PC-3 (cell line): ENCODE data around the gene TCP1.

ENCODE experiments used
- CTCF ChIP-seq: fragments of 300-600 bp; sonication (generic); conservative IDR thresholded peaks from 2 replicates; pipeline ENCODE4 v1.5.1; 2017; ENCODE audit warnings: antibody characterized with exemption, low read depth, mild to moderate bottlenecking, low read length
- EZH2 ChIP-seq: fragments of 300-600 bp; sonication (generic); IDR thresholded peaks from one replicate; pipeline ENCODE4 v1.6.1; 2017; ENCODE audit warnings: antibody characterized with exemption, mild to moderate bottlenecking, low read length; ENCODE audit not compliant: unreplicated experiment
- EZH2phosphoT487 ChIP-seq: fragments of 300-600 bp; sonication (generic); IDR thresholded peaks from 2 replicates; pipeline ENCODE4 v1.6.1; 2018; ENCODE audit warnings: mild to moderate bottlenecking, antibody characterized with exemption, low read length, borderline replicate concordance

GRCh38 chr6:159819932-159820640, 30.7 kb upstream of the TCP1 start:
- TF ChIP-seq CTCF (no peak), EZH2phosphoT487 (no peak), EZH2 (no peak)
